ENCODE results near the gene COLEC12. TPM values are rescaled to one million over a fixed set of nuclear protein-coding genes. Genes with fewer than 3 reads are reported as not detected.

The COLEC12 gene
- total RNA-seq, 6 donors from 2014 or later: 29.3 to 72.2 (median 47.0) TPM

DNA sequence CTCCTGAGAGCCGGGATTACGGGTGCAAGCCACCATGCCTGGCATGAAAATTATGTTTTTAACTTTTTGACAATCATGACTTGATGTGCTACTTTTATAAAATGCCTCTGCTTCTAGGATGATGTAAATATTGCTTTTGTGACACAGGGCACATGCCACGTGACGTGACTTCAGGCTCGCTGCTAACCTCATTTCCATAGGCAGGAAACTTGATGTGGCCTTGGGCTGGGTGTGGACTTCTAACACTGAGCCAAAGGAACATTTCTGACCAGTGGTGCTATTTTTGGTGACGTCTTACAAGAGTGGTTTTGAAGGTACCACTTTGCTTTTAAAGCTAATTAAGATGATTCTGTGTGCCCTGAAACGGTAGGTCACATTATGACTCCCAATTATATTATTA lies 198.4 kb downstream of the COLEC12 start:
- TF ChIP-seq CTCF (IDR thresholded peaks at IDR 0.05) (no peak), POLR2AphosphoS5 (IDR thresholded peaks at IDR 0.05) (no peak), POLR2A (IDR thresholded peaks at IDR 0.05) (no peak), EP300 (IDR thresholded peaks at IDR 0.05) (no peak)
- Histone ChIP-seq H3K27me3 (no peaks in the 10 kb centered on the region), H3K4me1 (no peaks in the 10 kb centered on the region), H3K27ac (no peak overlapping the region), H3K4me3 (no peak overlapping the region), H3K36me3 (no peaks in the 10 kb centered on the region), H3K9me3 (no peaks in the 10 kb centered on the region)
- ATAC-seq (ENCODE audit: low FRiP score in 2 of 2): no peak
- 73 to 75% methylated on average over 7 of the region's 7 CpGs for WGBS, 2 donors
- no peak for DNase-seq

DNA sequence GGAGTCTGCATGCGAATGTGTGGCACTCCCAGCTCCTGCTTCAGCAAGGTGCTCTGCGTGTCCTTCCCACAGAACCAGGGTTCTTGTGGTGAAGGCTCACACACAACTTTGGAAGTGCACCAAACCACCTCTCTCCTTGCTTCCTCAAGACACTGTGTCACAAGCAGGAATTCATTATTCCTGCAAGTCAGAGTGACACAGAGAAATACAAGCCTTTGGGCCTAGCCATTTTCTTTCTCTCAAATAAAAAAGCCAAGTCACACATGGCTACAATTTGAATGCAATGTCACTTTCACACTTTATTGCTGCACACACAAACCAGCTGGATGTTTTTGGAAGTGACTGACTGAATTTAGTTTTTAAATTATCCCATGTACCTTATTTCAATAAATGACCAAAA lies 202.6 kb downstream of the COLEC12 start:
- no peaks in the 10 kb centered on the region for H3K27me3 ChIP-seq
- H3K4me1 ChIP-seq: no peaks in the 10 kb centered on the region
- H3K9me3 ChIP-seq: no peaks in the 10 kb centered on the region
- no peak for ATAC-seq (ENCODE audit: low FRiP score in 2 of 2)
- no peak overlapping the region for H3K4me3 ChIP-seq
- H3K27ac ChIP-seq: no peak overlapping the region
- TF ChIP-seq POLR2AphosphoS5 (IDR thresholded peaks at IDR 0.05) (no peak), CTCF (IDR thresholded peaks at IDR 0.05) (no peak), EP300 (IDR thresholded peaks at IDR 0.05) (no peak), POLR2A (IDR thresholded peaks at IDR 0.05) (no peak)
- 76 to 86% methylated on average over 2 of the region's 2 CpGs for WGBS, 2 donors
- no peak for DNase-seq
- H3K36me3 ChIP-seq: no peaks in the 10 kb centered on the region

DNA sequence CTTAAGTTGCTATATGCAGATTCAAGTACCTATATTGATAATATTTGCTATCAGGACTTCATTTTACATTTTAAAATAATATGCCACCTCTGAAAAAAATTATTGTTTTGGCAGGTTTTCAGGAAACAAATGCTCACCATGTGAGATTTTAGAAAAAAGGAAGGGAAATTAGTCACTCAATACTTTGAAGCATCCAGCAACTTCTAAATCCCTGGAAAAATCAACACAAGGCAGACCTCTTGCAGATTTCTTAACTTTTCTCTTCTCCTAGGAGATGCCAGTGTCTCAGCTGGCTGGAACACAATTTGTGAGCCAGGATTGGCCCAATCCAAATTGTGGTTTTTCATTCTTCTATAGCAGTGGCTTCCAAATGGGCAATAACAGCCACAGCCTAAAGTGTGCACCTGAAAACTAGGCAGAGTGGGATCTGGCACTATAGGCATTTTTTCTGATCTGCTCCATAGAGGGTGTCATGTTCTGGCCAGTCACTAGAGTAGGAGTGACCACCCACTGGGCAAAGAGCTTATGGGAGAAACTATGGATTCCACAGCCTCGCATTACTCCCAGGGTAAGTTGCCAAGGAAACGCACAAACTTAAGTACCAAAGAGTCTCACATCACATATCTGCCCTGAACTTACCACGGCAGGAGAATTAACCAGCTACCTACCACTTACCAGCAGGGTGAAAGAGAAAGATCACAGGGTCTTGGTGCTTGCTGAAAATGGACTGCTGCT lies 204.6 kb downstream of the COLEC12 start:
- Histone ChIP-seq H3K9me3 (no peaks in the 10 kb centered on the region), H3K27me3 (no peaks in the 10 kb centered on the region), H3K27ac (no peak overlapping the region), H3K36me3 (no peaks in the 10 kb centered on the region), H3K4me1 (no peaks in the 10 kb centered on the region), H3K4me3 (no peak overlapping the region)
- ATAC-seq (ENCODE audit: low FRiP score in 2 of 2): no peak
- TF ChIP-seq EP300 (IDR thresholded peaks at IDR 0.05) (no peak), POLR2AphosphoS5 (IDR thresholded peaks at IDR 0.05) (no peak), POLR2A (IDR thresholded peaks at IDR 0.05) (no peak), CTCF (IDR thresholded peaks at IDR 0.05) (no peak)
- DNase-seq: no peak
- 60 to 87% methylated on average over 3 of the region's 3 CpGs for WGBS, 2 donors

- H3K27me3 ChIP-seq: no peaks in the 10 kb centered on the region
- WGBS, 2 donors: 80 to 85% methylated on average over 3 of the region's 3 CpGs
- ATAC-seq (ENCODE audit: low FRiP score in 2 of 2): no peak
- no peaks in the 10 kb centered on the region for H3K4me1 ChIP-seq
- no peak for TF ChIP-seq EP300 (IDR thresholded peaks at IDR 0.05)
- TF ChIP-seq POLR2AphosphoS5 (IDR thresholded peaks at IDR 0.05): no peak
- no peak for TF ChIP-seq CTCF (IDR thresholded peaks at IDR 0.05)
- TF ChIP-seq POLR2A (IDR thresholded peaks at IDR 0.05): no peak
- no peak overlapping the region for H3K27ac ChIP-seq
- no peaks in the 10 kb centered on the region for H3K36me3 ChIP-seq
- no peak overlapping the region for H3K4me3 ChIP-seq
- no peaks in the 10 kb centered on the region for H3K9me3 ChIP-seq
- no peak for DNase-seq
Observed at GRCh38 chr18:294566-294965, 205.9 kb downstream of the COLEC12 start.

GRCh38 chr18:293536-293935 lies 207.0 kb downstream of the COLEC12 start:
- 83 to 90% methylated on average over 4 of the region's 4 CpGs for WGBS, 2 donors
- H3K9me3 ChIP-seq: no peaks in the 10 kb centered on the region

More at GRCh38 chr18:293536-293935, 207.0 kb downstream of the COLEC12 start:
- no peak overlapping the region for H3K27ac ChIP-seq
- no peaks in the 10 kb centered on the region for H3K36me3 ChIP-seq
- ATAC-seq (ENCODE audit: low FRiP score in 2 of 2) (no peak), DNase-seq (no peak)
- H3K4me1 ChIP-seq: no peaks in the 10 kb centered on the region
- no peak for TF ChIP-seq POLR2AphosphoS5 (IDR thresholded peaks at IDR 0.05)
- no peak overlapping the region for H3K4me3 ChIP-seq
- no peaks in the 10 kb centered on the region for H3K27me3 ChIP-seq
